B cell (primary cell): ENCODE measurements around the gene HIC1. TPM values are rescaled to one million over a fixed set of nuclear protein-coding genes. Genes with fewer than 3 reads are reported as not detected.
A peak's percentile ranks its signal among the peaks of the same experiment; 100 is the strongest.

Experiments used
- ATAC-seq: fragments of 200-7000 bp; cut with Tn5 transposase; one replicate; pipeline ENCODE4 v1.10.0; 2021; ENCODE audit warnings: low read depth, mild to moderate bottlenecking, moderate number of reproducible peaks, moderate library complexity
- CTCF ChIA-PET: fragments of 350-600 bp; sonication (Branson Sonifier 250); formaldehyde crosslinking; loops from one replicate; lab custom pipeline; 2021; ENCODE audit warnings: antibody characterized with exemption, inconsistent platforms; lab: Charles Lee
- POLR2A ChIA-PET: fragments of 350-600 bp; sonication (Branson Sonifier 250); formaldehyde crosslinking; loops from one replicate; lab custom pipeline; 2021; ENCODE audit warnings: antibody characterized with exemption; lab: Charles Lee
- DNase-seq: peaks from one replicate; pipeline ENCODE4 v3.0.0; 2013
- H2AFZ ChIP-seq: 2 replicates; pipeline ENCODE4 v1.6.1; 2012; ENCODE audit warnings: mild to moderate bottlenecking, low read depth, low read length; ENCODE audit not compliant: insufficient read depth, poor library complexity, severe bottlenecking
- H3K27ac ChIP-seq, 2 donors: 1 replicate in 1 of 2; 2 replicates in 1 of 2; pipeline ENCODE4 v1.5.1; 2012 to 2013; ENCODE audit warnings: low read length in 2 of 2, mild to moderate bottlenecking in 2 of 2, moderate library complexity in 1 of 2
- H3K27me3 ChIP-seq, 4 experiments: fragments of 200-600 bp in 1 of 4; sonication (generic) in 1 of 4; replicated peaks in 1 of 4; 1 replicate in 2 of 4; 2 replicates in 2 of 4; pipeline versions ENCODE4 v1.6.1 to v1.7.0; 2013 to 2016; ENCODE audit warnings: low read length in 3 of 4, mild to moderate bottlenecking in 2 of 4, mixed read lengths in 1 of 4, moderate library complexity in 1 of 4; ENCODE audit not compliant: insufficient read depth in 4 of 4, control insufficient read depth in 3 of 4; ENCODE audit errors: control extremely low read depth in 1 of 4
- H3K36me3 ChIP-seq, 2 experiments: replicated peaks in 1 of 2; 1 replicate in 1 of 2; 2 replicates in 1 of 2; pipeline versions ENCODE4 v1.6.1 to v1.7.1; 2013; ENCODE audit warnings: low read length in 1 of 2; ENCODE audit not compliant: insufficient read depth in 2 of 2, control insufficient read depth in 1 of 2; ENCODE audit errors: control extremely low read depth in 1 of 2, extremely low read depth in 1 of 2
- H3K4me1 ChIP-seq, 2 donors: fragments of 200-600 bp in 1 of 2; sonication (generic) in 1 of 2; 1 replicate in 1 of 2; 2 replicates in 1 of 2; pipeline versions ENCODE4 v1.5.1 to v1.6.1; 2013 to 2017; ENCODE audit warnings: low read length in 2 of 2; ENCODE audit not compliant: control insufficient read depth in 2 of 2, insufficient read depth in 2 of 2
- H3K4me2 ChIP-seq: replicated peaks from 2 replicates; pipeline ENCODE3; 2012; ENCODE audit warnings: mild to moderate bottlenecking, low read depth, low read length; ENCODE audit not compliant: poor library complexity, severe bottlenecking
- H3K4me3 ChIP-seq, 5 experiments: fragments of 200-600 bp in 1 of 5; sonication (generic) in 1 of 5; 1 replicate in 3 of 5; 2 replicates in 2 of 5; pipeline versions ENCODE4 v1.5.1 to v1.7.0; 2011 to 2016; ENCODE audit warnings: low read length in 4 of 5, mild to moderate bottlenecking in 4 of 5, low read depth in 2 of 5, control low read depth in 1 of 5, moderate library complexity in 1 of 5; ENCODE audit not compliant: insufficient read depth in 1 of 5; ENCODE audit errors: control extremely low read depth in 1 of 5, extremely low read depth in 1 of 5
- H3K79me2 ChIP-seq: fragments of 200-600 bp; sonication (generic); one replicate; pipeline ENCODE4 v1.6.0; 2016; ENCODE audit warnings: low read length; ENCODE audit not compliant: control insufficient read depth, insufficient read depth
- H3K9ac ChIP-seq: fragments of 200-600 bp; sonication (generic); 2 replicates; pipeline ENCODE4 v1.6.1; 2017; ENCODE audit warnings: mild to moderate bottlenecking, low read length, moderate library complexity
- H3K9me3 ChIP-seq, 3 donors: one replicate each; pipeline versions ENCODE4 v1.6.1 to v1.7.1; 2013; ENCODE audit warnings: low read length in 2 of 3; ENCODE audit not compliant: control insufficient read depth in 2 of 3, insufficient read depth in 1 of 3; ENCODE audit errors: control extremely low read depth in 1 of 3
- H4K20me1 ChIP-seq: 2 replicates; pipeline ENCODE4 v1.6.0; 2012; ENCODE audit warnings: mild to moderate bottlenecking, low read length; ENCODE audit not compliant: insufficient read depth, control insufficient read depth, poor library complexity, severe bottlenecking
- H3K27ac Mint-ChIP-seq: one replicate; pipeline ENCODE4 v1.8.0; 2021; ENCODE audit warnings: mixed read lengths
- H3K27me3 Mint-ChIP-seq: one replicate; pipeline ENCODE4 v1.8.0; 2021; ENCODE audit warnings: mixed read lengths
- H3K4me1 Mint-ChIP-seq: one replicate; pipeline ENCODE4 v1.8.0; 2021; ENCODE audit warnings: mixed read lengths
- H3K4me3 Mint-ChIP-seq: one replicate; pipeline ENCODE4 v1.8.0; 2021; ENCODE audit warnings: mixed read lengths
- H3K9me3 Mint-ChIP-seq: one replicate; pipeline ENCODE4 v1.8.0; 2022; ENCODE audit warnings: mixed read lengths; ENCODE audit not compliant: insufficient read depth
- EZH2 ChIP-seq: IDR thresholded peaks from 2 replicates; pipeline ENCODE4 v1.6.1; 2012; ENCODE audit warnings: borderline replicate concordance, low read depth, mild to moderate bottlenecking, moderate library complexity, low read length; ENCODE audit not compliant: insufficient read depth, poor library complexity, severe bottlenecking
- WGBS: methylation state at CpG from one replicate; pipeline ENCODE4 v1.1.5; 2013; ENCODE audit warnings: missing lambda C conversion rate; ENCODE audit not compliant: insufficient coverage; 5-methylcytosine and 5-hydroxymethylcytosine counted together
- intact Hi-C: fragments of 100-400 bp; cut with micrococcal nuclease; formaldehyde crosslinking; loops from one replicate; pipeline ENCODE4 v1.10.0; 2022
- polyA plus RNA-seq: library from polyadenylated mRNA; depleted of rRNA; stranded (reverse); fragments of >200 nt; gene quantifications from 2 replicates; pipeline ENCODE4 v1.2.3, GENCODE V29; 2012
- total RNA-seq, 2 donors: library from RNA; stranded (reverse); fragments of 120-200 nt in 1 of 2; gene quantifications; 1 replicate in 1 of 2; 2 replicates in 1 of 2; pipeline versions ENCODE4 v1.2.3 to v1.2.4, GENCODE V29; 2013 to 2022
- TF ChIP-seq, protein P1 (sequence below): fragments of 200-600 bp; IDR thresholded peaks from one replicate; pipeline ENCODE4 v1.8.0; 2022; ENCODE audit warnings: antibody characterized with exemption, mild to moderate bottlenecking

The HIC1 gene
- total and polyA plus RNA-seq, 2 donors (not counting 1 experiment from before 2014, with no cell fraction given): 0.46 to 1.9 TPM

DNA sequence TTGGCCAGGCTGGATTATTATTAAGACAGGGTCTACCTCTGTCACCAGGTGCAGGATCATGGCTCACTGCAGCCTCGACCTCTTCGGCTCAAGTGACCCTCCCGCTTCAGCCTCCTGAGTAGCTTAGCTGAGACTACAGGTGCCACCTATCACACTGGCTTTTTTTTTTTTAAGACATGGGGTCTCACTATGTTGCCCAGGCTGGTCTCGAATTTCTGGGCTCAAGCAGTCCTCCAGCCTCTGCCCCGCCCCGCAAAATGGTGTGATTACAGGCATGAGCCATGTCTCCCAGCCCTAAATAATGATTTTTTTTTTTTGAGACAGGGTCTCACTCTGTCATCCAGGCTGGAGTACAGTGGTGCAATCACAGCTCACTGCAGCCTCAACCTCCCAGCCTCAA, 7.3 kb upstream of the HIC1 start:
- H3K27me3 ChIP-seq: peaks cover 0 to 41% (median 17%) of the 10 kb centered on the region in 4 experiments
- H3K4me2 ChIP-seq: no peak overlapping the region
- peaks cover 26 to 38% of the 10 kb centered on the region in 2 donors for H3K4me1 ChIP-seq
- no peak for ATAC-seq
- DNase-seq: no peak
- Mint-ChIP-seq H3K27ac (no peak overlapping the region), H3K9me3 (no peaks in the 10 kb centered on the region), H3K27me3 (peaks cover 11% of the 10 kb centered on the region), H3K4me1 (peaks cover 30% of the 10 kb centered on the region), H3K4me3 (no peak overlapping the region)
- no peak overlapping the region for H3K4me3 ChIP-seq
- no peak for TF ChIP-seq EZH2
- TF ChIP-seq, protein P1, sequence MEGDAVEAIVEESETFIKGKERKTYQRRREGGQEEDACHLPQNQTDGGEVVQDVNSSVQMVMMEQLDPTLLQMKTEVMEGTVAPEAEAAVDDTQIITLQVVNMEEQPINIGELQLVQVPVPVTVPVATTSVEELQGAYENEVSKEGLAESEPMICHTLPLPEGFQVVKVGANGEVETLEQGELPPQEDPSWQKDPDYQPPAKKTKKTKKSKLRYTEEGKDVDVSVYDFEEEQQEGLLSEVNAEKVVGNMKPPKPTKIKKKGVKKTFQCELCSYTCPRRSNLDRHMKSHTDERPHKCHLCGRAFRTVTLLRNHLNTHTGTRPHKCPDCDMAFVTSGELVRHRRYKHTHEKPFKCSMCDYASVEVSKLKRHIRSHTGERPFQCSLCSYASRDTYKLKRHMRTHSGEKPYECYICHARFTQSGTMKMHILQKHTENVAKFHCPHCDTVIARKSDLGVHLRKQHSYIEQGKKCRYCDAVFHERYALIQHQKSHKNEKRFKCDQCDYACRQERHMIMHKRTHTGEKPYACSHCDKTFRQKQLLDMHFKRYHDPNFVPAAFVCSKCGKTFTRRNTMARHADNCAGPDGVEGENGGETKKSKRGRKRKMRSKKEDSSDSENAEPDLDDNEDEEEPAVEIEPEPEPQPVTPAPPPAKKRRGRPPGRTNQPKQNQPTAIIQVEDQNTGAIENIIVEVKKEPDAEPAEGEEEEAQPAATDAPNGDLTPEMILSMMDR: no peak
- ChIA-PET POLR2A (no interaction called here), CTCF (no interaction called here)
- H3K9me3 ChIP-seq: peaks cover 0 to 9% (median 0%) of the 10 kb centered on the region in 3 donors
- H3K79me2 ChIP-seq: peaks cover 12% of the 10 kb centered on the region
- no peak overlapping the region for H2AFZ ChIP-seq
- H3K36me3 ChIP-seq: peaks cover 0 to 11% of the 10 kb centered on the region in 2 experiments
- intact Hi-C loops: no loop called here
- no peak overlapping the region for H3K27ac ChIP-seq
- peaks cover 13% of the 10 kb centered on the region for H4K20me1 ChIP-seq
- H3K9ac ChIP-seq: no peak overlapping the region
- 91% methylated on average over 6 of the region's 6 CpGs for WGBS

DNA sequence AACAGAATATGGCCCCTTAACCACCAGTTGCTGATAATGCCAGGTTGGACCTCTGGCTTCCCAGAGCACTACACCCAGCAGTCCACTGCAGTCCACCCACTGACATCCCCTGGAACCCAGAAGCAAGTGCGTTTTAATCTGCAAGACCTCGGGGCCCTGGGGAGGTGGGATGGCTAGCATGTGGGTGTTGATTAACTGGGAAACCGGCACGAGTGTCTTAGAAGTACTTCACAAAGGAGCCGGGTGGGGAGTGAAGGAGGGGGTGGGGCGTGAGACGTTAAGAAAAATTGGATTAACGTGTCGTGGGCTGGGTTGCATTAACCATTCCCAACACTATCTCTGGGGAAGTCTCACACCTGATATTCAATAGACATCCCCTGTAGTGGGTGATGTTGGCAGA, 6.1 kb upstream of the HIC1 start:
- no peak for ATAC-seq
- TF ChIP-seq, protein P1: no peak
- peak overlapping the region; percentile 79 for H3K9ac ChIP-seq

More for the DNA sequence above, 6.1 kb upstream of the HIC1 start:
- Histone ChIP-seq H3K27me3 (peaks cover 0 to 51% (median 18%) of the 10 kb centered on the region in 4 experiments), H3K79me2 (peaks cover 5% of the 10 kb centered on the region), H4K20me1 (peaks cover 13% of the 10 kb centered on the region), H3K4me2 (peak overlapping the region; percentile 99), H3K9me3 (peaks cover 0 to 8% (median 0%) of the 10 kb centered on the region in 3 donors), H3K4me3 (peak overlapping the region in 2 of 5 experiments; percentile 61 to 74), H3K4me1 (peaks cover 32 to 44% of the 10 kb centered on the region in 2 donors), H2AFZ (no peak overlapping the region), H3K27ac (no peak overlapping the region), H3K36me3 (peaks cover 0 to 7% of the 10 kb centered on the region in 2 experiments)
- WGBS: 7% methylated on average over 3 of the region's 9 CpGs
- CTCF ChIA-PET: interaction anchor here (1.7 kb wide), 1 partner anchor 10 kb away, joined by 6 read pairs; no protein-coding TSS in a partner anchor
- H3K9me3 Mint-ChIP-seq: no peaks in the 10 kb centered on the region
- H3K27me3 Mint-ChIP-seq: peaks cover 11% of the 10 kb centered on the region
- no peak overlapping the region for H3K27ac Mint-ChIP-seq
- POLR2A ChIA-PET: no interaction called here
- intact Hi-C loops: loop anchor here (1.0 kb wide), 1 partner anchor 19 kb away; the partner anchor contains the start of gene DPH1
- no peak for DNase-seq
- H3K4me1 Mint-ChIP-seq: peaks cover 27% of the 10 kb centered on the region
- H3K4me3 Mint-ChIP-seq: peak overlapping the region; percentile 78
